GM18907 (cell line): ENCODE measurements around the gene TBCK.

Experiments
- ATAC-seq: cut with Tn5 transposase; IDR thresholded peaks from one replicate; pipeline ENCODE4 v1.9.1; 2021; ENCODE audit warnings: mild to moderate bottlenecking, moderate library complexity; ENCODE audit not compliant: unreplicated experiment

The TBCK gene

DNA sequence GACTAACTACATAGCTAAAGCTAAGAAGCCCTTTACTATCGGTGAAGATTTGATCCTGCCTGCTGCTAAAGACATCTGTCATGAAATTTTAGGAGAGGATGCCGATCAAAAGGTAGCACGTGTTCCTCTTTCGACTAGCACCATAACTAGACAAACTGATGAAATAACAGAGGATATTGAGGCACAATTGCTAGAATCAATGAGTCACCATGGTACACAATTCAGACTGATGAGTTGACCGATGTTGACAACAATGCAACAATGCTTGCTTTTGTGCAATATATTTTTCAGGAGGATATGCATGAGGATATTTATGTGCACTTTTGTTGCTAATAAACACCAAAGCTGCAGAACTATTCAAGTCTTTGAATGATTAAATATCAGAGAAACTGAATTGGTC lies 24.3 kb downstream of the TBCK start:
- no peak for ATAC-seq

DNA sequence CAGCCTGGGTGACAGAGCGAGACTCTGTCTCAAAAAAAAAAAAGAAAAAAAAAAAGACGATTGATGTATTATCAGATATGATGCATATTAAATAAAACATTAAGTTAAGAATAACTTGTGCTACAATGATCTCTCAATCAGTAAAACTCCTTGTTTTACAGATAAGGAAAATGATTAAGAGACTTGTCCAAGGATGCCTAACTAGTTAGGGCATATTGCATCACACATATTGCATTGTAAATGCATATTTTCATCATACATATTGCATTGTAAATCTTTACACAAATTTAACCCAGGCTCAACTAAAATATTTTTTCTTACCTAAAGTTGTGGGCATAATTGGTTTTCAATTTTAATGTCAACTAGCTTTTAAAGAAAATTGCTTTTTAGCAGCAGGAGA lies 26.3 kb downstream of the TBCK start:
- no peak for ATAC-seq

DNA sequence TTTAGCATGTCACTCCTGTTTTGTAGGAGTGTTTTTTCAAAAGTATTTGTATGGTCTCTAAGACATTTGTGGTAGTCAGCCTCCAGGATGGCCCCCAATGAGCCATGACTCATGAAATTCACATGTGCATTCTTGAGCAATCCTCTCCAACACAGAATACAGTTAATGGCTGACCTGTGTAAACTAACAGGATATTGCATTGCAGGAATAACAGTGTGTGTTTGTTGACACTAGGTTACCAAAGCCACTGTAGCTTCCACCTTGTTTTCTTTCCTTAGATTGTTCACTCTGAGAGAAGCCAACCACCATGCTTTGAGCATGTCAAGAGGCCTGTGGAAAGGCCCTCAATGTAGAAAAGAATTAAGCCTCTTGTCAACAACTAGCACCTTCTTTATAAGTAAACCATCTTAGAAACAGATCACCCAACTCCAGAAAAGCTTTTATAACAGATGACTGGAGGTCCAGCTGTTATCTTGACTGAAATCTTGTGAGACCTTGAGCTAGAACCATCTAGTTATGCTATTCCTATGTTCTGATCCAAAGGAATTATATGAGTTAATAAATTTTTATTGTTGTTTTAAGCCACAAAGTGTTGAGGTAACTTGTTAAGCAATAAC lies 28.5 kb downstream of the TBCK start:
- no peak for ATAC-seq

DNA sequence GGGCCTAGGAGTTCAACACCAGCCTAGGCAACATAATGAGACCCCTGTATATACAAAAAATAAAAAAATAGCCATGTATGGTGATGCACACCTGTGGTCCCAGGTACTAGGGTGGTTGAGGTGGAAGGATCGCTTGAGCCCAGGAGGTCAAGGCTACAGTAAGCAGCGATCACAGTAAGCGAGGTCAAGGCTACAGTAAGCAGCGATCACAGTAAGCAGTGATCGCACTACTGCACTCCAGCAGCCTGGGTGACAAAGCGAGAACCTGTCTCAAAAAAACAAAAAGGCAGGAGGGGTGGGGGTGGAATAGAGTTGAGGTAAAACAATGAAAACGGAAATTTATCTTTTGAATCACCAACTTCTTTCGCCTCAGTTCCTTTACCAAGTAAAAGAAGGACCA lies 29.4 kb downstream of the TBCK start:
- no peak for ATAC-seq

DNA sequence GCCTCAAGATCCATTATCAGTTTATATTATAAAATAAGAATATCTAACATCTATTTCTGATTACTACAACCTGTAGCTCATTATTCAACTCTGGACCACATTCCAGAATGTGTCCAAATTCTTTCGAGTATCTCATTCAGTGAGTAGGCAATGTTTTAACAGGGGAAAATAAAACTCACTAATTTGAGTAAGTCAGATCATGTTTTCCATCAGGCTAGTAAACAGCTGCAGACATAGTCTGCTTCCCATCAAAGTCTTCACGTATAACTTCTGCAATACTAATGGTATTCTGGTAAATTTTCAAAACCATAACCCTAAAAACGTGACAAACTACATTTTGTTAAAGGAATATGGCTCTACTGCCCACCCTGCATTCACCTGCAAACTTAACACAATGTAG lies 31.8 kb downstream of the TBCK start:
- no peak for ATAC-seq

DNA sequence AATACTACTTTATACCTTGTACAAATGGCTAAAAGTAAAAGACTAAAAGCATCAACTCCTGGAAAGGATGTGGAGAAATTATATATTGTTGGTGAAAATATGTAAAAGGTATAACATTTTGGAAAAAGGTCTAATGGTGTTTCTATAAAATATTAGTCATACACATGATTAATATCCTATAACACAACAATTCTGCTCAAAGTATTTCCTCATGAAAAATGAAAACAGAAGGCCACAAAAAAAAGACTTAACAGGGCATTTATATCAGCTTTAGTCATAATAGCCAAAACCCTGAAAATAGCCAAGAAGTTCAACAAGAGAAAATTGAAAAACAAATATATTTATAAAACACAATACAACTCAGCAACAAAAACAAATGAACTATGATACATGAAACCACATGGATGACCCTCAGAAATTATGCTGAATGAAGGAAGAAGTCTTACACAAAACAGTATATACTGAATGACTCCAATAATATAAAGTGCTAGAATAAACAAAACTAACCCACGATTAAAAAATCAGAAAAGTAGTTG lies 38.8 kb downstream of the TBCK start:
- ATAC-seq: no peak

DNA sequence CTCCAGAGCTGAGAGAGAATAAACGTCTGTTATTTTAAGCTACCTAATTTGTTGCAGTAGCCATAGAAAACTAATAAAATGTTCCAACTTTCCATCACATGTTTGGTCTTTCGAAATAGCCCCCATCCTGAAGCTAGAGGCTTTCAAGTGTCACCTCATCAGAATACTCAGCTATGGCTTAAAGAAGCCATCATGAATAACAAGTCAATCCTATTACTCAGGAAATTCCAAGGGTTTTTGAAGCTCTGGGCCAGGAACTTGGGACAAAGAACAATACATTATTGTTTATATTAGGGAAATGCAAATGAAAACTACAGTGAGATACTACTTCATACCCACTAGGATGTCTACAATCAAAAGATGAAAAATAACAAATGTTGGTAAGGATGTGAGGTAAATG lies 42.2 kb downstream of the TBCK start:
- no peak for ATAC-seq

DNA sequence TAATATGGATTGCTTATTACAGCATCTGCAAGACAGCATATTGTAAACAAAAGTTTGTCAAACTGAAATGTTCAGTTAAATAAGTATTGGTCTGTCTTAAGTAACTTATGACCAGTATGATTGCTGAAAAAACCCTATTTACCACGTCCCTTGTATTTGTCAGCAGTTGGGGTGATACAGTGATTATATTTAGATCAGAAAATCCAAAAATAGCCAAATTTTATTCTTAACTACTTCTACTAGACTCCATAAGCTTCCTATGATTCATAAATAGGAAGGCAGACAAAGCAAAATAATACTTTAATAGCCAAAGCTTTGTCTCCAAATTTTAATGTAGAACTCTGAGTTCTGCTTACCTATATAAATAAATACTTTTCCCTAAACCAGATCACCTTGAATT lies 45.3 kb downstream of the TBCK start:
- no peak for ATAC-seq

DNA sequence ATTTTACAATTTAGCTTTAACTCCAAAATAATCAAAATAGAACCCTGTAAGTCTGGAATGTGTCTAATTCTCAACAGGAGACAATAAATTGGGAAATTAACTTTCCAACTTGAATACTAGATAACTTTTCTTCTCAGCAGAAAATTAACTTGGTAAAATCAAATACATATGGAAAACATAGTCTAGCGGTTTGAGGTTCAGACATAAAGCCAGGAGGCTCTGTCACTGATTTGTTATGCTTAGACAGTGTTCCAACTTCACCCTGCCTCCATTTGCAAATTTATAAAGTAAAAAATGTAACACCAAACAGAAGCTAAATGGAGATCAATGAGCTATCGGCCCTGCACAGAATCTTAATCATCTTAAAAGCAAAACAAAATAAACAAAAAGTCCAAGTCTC lies 46.3 kb downstream of the TBCK start:
- ATAC-seq: no peak

DNA sequence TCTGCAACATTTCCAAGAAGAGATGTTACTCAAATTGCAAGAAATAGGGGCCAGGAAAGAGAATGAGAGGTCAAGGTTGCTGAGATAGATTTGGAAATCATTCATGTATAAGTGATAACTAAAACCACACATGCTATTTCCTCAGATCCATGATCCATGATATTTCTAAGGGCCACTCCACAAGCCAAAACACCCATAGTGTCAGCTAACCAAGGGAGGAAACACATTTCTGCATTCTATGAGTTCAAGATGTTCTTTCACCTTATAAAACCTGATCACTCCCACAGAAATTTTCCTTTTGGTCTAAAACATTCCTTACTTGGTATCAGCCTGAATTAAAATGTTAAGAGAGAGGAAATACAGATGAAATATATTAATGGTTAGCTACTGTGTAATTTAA lies 47.2 kb downstream of the TBCK start:
- no peak for ATAC-seq

DNA sequence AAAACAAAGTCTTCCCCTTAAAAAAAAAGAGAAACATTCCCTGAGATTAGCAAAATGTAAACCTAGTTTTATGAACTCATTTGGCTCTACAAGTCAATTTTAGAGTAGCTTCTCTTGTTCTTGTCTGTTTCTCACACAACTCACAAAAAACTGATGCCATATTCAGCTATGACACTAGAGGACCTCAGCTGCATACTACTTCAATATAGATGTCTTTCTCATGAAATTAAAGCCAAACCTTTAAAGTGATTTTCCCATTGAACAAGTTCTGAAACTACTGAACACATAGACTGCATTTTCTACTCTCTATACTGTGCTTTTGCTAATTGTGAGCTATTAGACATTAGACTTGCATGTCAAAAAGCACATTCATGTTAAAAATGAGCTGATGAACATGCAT lies 49.8 kb downstream of the TBCK start:
- ATAC-seq: peak; percentile 67

DNA sequence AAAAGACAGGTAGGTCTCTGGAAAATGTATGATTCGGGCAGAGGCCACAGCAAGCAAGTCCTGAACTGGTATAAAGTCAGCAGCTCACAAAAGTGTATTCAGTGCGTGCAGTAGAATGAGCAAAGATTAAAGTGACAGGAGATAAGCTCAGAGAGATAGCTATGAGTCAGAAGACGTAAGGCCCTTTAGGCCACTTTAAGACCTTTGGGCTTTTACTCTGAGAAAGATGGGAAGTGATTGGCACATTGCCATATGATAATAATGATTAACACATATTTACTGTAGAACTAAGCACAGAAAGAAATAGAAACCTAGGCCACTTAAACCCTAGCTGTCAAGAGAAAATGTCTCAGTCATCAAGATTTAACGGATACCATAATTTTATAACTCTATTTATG lies 51.7 kb downstream of the TBCK start:
- ATAC-seq: peak; percentile 82

DNA sequence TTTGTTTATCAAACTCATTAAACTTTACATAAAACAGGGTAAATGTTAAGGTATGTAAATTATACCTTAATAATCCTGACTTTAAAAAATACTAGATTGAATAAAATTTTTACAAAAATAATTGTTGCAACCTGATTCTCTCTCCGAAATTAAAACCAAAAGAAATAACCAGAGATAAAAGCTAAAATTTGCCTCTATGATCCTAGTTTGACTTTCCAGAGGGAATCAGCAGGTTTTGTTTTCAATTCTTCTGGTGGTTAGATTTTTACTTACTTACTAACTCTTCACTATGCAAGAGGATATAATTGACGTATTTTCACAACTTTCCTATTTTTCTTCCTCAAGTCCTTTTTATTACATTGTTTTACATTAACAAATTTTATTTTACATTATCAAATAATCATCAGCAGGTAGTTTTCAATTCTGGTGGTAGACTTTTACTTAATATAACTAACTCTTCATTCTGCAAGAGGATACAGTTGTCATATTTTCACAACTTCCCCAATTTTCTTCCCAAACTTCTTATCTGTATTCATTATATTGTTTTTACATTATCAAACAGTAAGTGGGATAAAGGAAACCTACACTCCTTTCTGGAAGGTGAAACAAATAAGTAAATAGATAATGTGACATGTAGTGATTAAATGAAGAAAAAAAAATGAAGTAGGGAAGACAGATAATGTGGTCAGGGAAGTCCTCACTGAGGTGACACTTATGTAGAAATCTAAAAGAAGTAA lies 52.2 kb downstream of the TBCK start:
- no peak for ATAC-seq

DNA sequence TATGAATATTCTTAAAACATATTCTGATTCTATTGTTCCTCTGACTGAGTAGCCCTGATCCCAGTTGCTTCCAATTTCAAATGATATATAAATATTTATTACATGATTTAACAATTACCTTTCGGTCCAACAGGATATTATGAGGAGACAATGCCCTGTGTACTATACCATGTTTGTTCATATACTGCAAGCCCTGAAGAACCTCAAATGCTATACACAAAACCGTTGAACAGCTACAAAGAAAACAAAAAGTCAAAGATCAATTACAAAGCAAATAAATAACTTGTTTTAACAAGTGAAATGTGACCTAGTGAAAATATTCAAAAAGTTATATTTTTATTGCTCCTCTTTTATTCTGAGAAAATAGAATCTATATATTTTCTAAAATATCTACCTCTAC lies 54.0 kb downstream of the TBCK start:
- ATAC-seq: no peak

DNA sequence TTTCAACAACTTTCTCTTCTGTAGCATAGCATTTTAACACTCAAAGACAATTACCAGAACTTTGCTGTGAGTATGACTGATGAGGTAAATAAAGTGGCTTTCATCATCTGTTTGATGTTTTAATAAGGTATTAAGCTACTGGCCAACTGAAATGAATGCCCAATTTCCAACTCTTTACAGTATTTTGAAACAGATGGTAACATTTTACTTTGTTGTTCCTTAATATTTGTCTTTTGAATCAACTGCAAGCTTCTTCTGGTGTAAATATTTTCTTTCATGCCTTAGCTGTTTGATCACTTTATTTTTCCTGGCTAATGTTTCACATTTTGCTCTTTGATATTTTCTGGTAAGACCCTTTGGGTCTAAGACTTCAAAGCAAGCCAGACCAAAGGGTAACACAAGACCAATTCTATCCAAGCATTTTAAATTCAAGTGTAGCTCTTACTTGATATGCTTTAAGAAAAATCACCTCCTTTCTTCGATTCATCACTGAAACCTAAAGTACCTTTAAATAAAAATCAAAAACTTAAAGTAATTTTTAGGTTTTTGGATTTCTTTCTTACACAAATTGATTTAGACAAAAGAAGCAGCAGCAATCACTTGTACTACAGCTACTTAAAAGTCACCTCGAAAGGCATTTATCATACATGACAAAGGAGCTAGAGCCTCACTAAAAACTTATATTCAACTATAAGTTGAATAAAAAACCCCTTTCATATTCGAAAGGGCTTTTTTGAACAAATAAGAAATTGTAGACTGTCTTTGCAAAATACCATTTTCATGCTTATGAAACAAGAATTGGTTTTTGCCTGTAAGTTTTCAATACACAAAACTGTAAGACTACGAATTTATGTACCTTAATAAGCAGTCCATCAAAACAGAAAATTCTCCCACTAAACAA lies 57.6 kb downstream of the TBCK start:
- ATAC-seq: no peak

DNA sequence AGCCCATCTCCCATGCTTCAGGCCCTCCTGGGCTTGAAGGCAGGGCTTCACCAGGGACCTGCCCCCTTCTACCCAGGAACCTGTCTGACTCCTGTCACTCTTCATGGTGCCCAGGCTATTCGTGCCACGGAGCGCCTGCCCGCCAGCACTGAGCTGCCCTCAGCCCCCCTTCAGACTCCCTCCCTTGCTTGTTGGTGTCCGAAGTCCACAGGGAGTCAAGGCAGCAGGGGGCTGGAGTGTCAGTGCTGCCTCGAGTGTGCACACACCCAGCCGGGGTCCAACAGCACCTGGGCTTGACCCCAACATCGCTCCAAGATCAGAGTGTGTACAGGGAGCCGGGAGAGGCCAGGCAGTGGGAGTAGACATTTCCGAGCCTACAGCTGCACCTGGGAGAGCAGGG lies 59.8 kb downstream of the TBCK start:
- no peak for ATAC-seq

DNA sequence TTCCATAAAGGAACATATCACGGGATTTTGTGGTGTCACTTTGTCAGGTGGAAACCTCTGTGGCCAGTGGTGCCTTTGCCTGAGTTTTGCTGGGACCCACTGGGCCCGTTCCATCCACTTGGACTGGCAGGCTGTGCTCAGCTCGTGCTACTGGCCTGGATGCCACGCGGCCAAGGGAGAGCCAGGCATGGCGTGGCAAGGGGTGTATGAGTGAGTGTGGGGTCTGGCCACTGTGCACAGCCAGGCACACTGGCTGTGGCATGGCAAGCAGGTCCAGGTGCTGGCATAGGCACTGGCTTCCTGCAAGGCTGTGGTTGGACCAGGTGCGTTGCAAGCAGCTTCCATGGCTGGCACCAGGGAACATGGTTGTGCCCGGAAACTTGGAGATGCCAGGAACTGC lies 60.8 kb downstream of the TBCK start:
- no peak for ATAC-seq

DNA sequence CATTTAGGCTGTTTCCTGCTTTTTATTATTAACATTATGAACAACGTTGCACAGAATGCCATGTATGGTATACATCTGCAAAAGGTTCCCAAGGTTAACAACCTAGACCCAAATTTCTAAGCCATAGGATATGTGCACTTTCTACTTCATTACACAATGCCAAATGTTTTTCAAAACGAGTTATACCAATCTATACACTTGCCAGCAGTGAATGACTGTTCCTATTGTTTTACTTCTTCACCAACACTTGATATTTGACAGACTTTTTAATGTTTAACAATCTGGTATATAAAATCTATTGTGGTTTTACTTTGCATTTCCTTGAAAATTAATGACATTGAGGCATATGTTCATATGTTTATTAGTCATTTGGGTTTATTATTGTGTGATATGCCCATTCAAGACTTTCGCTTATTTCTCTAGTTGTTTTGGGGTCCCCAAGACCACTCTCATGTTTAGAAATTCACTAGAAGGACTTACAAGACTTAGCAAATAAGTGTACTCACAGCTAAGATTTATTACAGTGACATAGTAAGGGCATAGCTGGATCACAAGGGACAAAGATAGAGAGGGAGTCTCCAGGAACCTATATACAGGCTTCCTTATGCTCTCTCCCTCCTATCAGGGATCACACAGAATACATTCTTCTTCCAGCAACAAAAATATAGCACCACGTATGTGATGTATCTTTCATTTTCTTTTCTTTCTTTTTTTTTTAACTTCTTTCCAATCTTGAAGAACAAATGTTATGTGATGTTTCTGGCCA lies 62.5 kb downstream of the TBCK start:
- no peak for ATAC-seq

DNA sequence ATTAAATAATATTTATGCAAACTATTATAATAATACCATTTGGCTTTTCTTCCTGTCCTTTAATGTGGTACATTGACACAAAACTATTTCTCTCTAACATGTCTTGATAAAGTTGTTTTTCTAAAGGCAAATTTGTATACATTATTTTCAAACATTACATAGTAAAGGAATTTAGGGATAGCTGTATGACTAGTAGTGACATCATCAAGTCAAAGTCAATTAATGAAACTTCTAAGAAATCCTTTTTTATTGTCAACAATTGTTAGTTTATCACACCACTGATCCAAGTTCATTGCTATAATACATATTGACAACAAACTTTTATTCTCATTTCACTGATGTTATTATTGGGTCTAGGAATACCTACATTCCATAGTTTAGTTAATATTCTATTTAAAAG lies 68.4 kb downstream of the TBCK start:
- ATAC-seq: no peak

DNA sequence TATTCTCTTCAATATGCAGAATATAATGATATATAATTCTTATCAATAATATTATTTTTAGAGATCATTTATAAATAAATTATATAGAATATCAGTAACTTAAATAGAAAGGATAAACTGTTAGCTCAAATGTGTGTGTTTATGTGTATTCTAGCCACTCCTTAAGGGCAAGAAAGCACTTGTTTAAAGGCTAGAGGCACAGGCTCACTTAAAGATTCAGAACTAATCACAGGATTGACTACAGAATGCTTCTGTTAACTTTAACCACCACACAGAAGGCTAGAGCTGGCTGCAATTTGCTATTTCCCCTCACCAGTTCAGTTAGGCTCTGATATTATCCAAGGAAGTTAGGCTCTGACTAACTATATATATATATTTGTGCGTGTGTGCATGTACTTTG lies 69.6 kb downstream of the TBCK start:
- no peak for ATAC-seq

DNA sequence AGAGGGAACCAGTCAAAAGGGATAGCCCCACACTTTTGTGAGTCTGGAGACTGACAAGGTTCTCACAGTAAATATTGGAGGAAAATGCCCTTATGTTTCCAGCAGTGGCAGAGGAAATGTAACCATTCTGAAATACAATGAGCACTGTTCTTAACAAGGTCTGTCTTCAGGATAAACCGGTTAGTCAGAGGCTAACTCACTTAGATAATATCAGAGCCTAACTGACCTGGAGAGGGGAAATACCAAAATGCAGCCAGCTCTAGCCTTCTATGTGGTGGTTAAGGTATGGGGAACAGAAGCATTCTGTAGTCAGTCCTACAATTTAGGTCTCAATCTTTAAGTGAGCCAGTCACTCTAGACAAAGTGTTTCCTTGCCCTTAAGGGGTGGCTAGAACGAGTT lies 70.8 kb downstream of the TBCK start:
- no peak for ATAC-seq
